Measurements from ENCODE around the gene PIERCE2.

The PIERCE2 gene

GRCh38 chr15:55362641-55363040, 45.7 kb upstream of the PIERCE2 start:
- H3K9me3 ChIP-seq (ENCODE audit: insufficient read depth, low read depth, low read length) = no peaks in the 10 kb centered on the region
- no peaks in the 10 kb centered on the region for H3K79me2 ChIP-seq (ENCODE audit: insufficient read depth, low read length)
- H3F3A ChIP-seq (ENCODE audit: low read depth) = no peaks in the 10 kb centered on the region
- H3K36me3 ChIP-seq (ENCODE audit: insufficient read depth, low read length) = no peaks in the 10 kb centered on the region; the same call in 1 of the 2 replicates
- H3K9ac ChIP-seq (ENCODE audit: low read depth, low read length, poor library complexity, severe bottlenecking) = no peak overlapping the region
- no peak overlapping the region for H2AFZ ChIP-seq (ENCODE audit: low read length)
- TF ChIP-seq CTCF (conservative IDR thresholded peaks at IDR 0.05; ENCODE audit: low read length) = no peak
- no peak overlapping the region for H3K4me3 ChIP-seq (ENCODE audit: low read length, poor library complexity, severe bottlenecking)
- H3K27me3 ChIP-seq (ENCODE audit: insufficient read depth, low read length, poor library complexity, severe bottlenecking) = no peaks in the 10 kb centered on the region
- H3K4me1 ChIP-seq (ENCODE audit: insufficient read depth, low read length, poor library complexity, severe bottlenecking) = no peaks in the 10 kb centered on the region
- no peaks in the 10 kb centered on the region for H3K9me2 ChIP-seq (replicated peaks; ENCODE audit: low read depth, low read length)
- no peak overlapping the region for H3K4me2 ChIP-seq (ENCODE audit: low read depth, low read length, poor library complexity, severe bottlenecking)
- no peaks in the 10 kb centered on the region for H4K20me1 ChIP-seq (ENCODE audit: insufficient read depth, low read length, poor library complexity, severe bottlenecking)

- Histone ChIP-seq H4K20me1 (ENCODE audit: insufficient read depth, low read length, poor library complexity, severe bottlenecking) (no peaks in the 10 kb centered on the region), H3K9me2 (replicated peaks; ENCODE audit: low read depth, low read length) (no peaks in the 10 kb centered on the region), H3K9me3 (ENCODE audit: insufficient read depth, low read depth, low read length) (no peaks in the 10 kb centered on the region), H3K36me3 (ENCODE audit: insufficient read depth, low read length) (peaks cover 11% of the 10 kb centered on the region; the same call in 1 of the 2 replicates), H3K4me3 (ENCODE audit: low read length, poor library complexity, severe bottlenecking) (no peak overlapping the region), H3K9ac (ENCODE audit: low read depth, low read length, poor library complexity, severe bottlenecking) (no peak overlapping the region), H3F3A (ENCODE audit: low read depth) (no peaks in the 10 kb centered on the region), H2AFZ (ENCODE audit: low read length) (no peak overlapping the region), H3K4me2 (ENCODE audit: low read depth, low read length, poor library complexity, severe bottlenecking) (no peak overlapping the region), H3K4me1 (ENCODE audit: insufficient read depth, low read length, poor library complexity, severe bottlenecking) (no peaks in the 10 kb centered on the region), H3K27me3 (ENCODE audit: insufficient read depth, low read length, poor library complexity, severe bottlenecking) (no peaks in the 10 kb centered on the region), H3K79me2 (ENCODE audit: insufficient read depth, low read length) (no peaks in the 10 kb centered on the region)
- TF ChIP-seq EZH2phosphoT487 (IDR thresholded peaks at IDR 0.05; ENCODE audit: borderline replicate concordance) = no peak
- no peak for TF ChIP-seq CTCF (conservative IDR thresholded peaks at IDR 0.05; ENCODE audit: low read length)
Measured at GRCh38 chr15:55366981-55367380, 41.3 kb upstream of the PIERCE2 start.

- Histone ChIP-seq H3K27me3 (ENCODE audit: insufficient read depth, low read length, poor library complexity, severe bottlenecking) (no peaks in the 10 kb centered on the region), H3K9me3 (ENCODE audit: insufficient read depth, low read depth, low read length) (no peaks in the 10 kb centered on the region), H3F3A (ENCODE audit: low read depth) (no peaks in the 10 kb centered on the region), H3K4me3 (ENCODE audit: low read length, poor library complexity, severe bottlenecking) (no peak overlapping the region), H3K4me2 (ENCODE audit: low read depth, low read length, poor library complexity, severe bottlenecking) (no peak overlapping the region), H3K9ac (ENCODE audit: low read depth, low read length, poor library complexity, severe bottlenecking) (no peak overlapping the region), H3K9me2 (replicated peaks; ENCODE audit: low read depth, low read length) (no peaks in the 10 kb centered on the region), H4K20me1 (ENCODE audit: insufficient read depth, low read length, poor library complexity, severe bottlenecking) (no peaks in the 10 kb centered on the region), H2AFZ (ENCODE audit: low read length) (no peak overlapping the region), H3K4me1 (ENCODE audit: insufficient read depth, low read length, poor library complexity, severe bottlenecking) (peaks cover 6% of the 10 kb centered on the region), H3K36me3 (ENCODE audit: insufficient read depth, low read length) (peaks cover 29% of the 10 kb centered on the region; the same call in 1 of the 2 replicates), H3K79me2 (ENCODE audit: insufficient read depth, low read length) (no peaks in the 10 kb centered on the region)
- TF ChIP-seq EZH2phosphoT487 (IDR thresholded peaks at IDR 0.05; ENCODE audit: borderline replicate concordance) = no peak
- TF ChIP-seq CTCF (conservative IDR thresholded peaks at IDR 0.05; ENCODE audit: low read length) = no peak
Measured at GRCh38 chr15:55372701-55373440, 35.4 kb upstream of the PIERCE2 start.

Data from Loucy (cell line).